H1 (cell line): ENCODE data around the gene SP9.

ENCODE experiments used
- CTCF ChIP-seq, 3 experiments: IDR thresholded peaks; 1 replicate in 2 of 3; 2 replicates in 1 of 3; pipeline versions ENCODE4 v1.5.1 to v1.6.1; 2011; ENCODE audit warnings: low read length in 3 of 3, mild to moderate bottlenecking in 3 of 3, inconsistent platforms in 2 of 3, low read depth in 1 of 3, moderate library complexity in 1 of 3; ENCODE audit not compliant: insufficient read depth in 1 of 3; ENCODE audit errors: control extremely low read depth in 1 of 3
- KDM4A ChIP-seq: IDR thresholded peaks from one replicate; pipeline ENCODE4 v1.7.1; 2012; ENCODE audit warnings: low read depth, mild to moderate bottlenecking, moderate library complexity, low read length, inconsistent platforms; ENCODE audit not compliant: severe bottlenecking

- TF ChIP-seq KDM4A (peak; percentile 98), CTCF (IDR thresholded peaks at IDR 0.05; ENCODE audit: control extremely low read depth in 1 of 3, insufficient read depth in 1 of 3, low read depth in 1 of 3, low read length in 3 of 3) (no peak)
These were observed 8.4 kb upstream of the SP9 start for GRCh38 chr2:174326161-174327020.
